ENCODE results near the gene PDCD2L.

PDCD2L gene

GRCh38 chr19:34426096-34426661 is 22.0 kb downstream of the PDCD2L start:
- no peak for DNase-seq (ENCODE audit: low spot score)
- TF ChIP-seq CTCF (IDR thresholded peaks at IDR 0.05; ENCODE audit: extremely low read depth, missing control alignments): no peak

GRCh38 chr19:34428549-34429285 is 24.5 kb downstream of the PDCD2L start:
- TF ChIP-seq CTCF (IDR thresholded peaks at IDR 0.05; ENCODE audit: extremely low read depth, missing control alignments): no peak
- peak; percentile 35 for DNase-seq (ENCODE audit: low spot score)

- no peak for DNase-seq (ENCODE audit: low spot score)
- TF ChIP-seq CTCF (IDR thresholded peaks at IDR 0.05; ENCODE audit: extremely low read depth, missing control alignments): no peak
Measured at GRCh38 chr19:34429553-34429952, 25.4 kb downstream of the PDCD2L start.

GRCh38 chr19:34430738-34431625 is 26.8 kb downstream of the PDCD2L start:
- peak; percentile 83 for DNase-seq (ENCODE audit: low spot score)
- peak; percentile 73 for TF ChIP-seq CTCF (IDR thresholded peaks at IDR 0.05; ENCODE audit: extremely low read depth, missing control alignments)

- DNase-seq (ENCODE audit: low spot score): no peak
- TF ChIP-seq CTCF (IDR thresholded peaks at IDR 0.05; ENCODE audit: extremely low read depth, missing control alignments): no peak
Measured at GRCh38 chr19:34431681-34432402, 27.6 kb downstream of the PDCD2L start.

GRCh38 chr19:34432797-34433196 is 28.6 kb downstream of the PDCD2L start:
- no peak for DNase-seq (ENCODE audit: low spot score)
- TF ChIP-seq CTCF (IDR thresholded peaks at IDR 0.05; ENCODE audit: extremely low read depth, missing control alignments): no peak
